Measurements from ENCODE around the gene PARPBP.
"Not testable (repeated sequence)": the region's sequence is repeated elsewhere in the genome, so short reads cannot be mapped to it uniquely, and the experiment has no call there.

The PARPBP gene

GRCh38 chr12:102114212-102114611 lies 5.8 kb upstream of the PARPBP start:
- H3K9me3 ChIP-seq (ENCODE audit: control insufficient read depth in 2 of 2, low read length in 2 of 2) = no peaks in the 10 kb centered on the region
- H3K27ac ChIP-seq (ENCODE audit: low read length) = no peak overlapping the region
- H3K4me1 ChIP-seq (ENCODE audit: control insufficient read depth, insufficient read depth, low read length) = no peaks in the 10 kb centered on the region
- H3K36me3 ChIP-seq (ENCODE audit: control insufficient read depth in 2 of 2, insufficient read depth in 2 of 2, low read length in 2 of 2) = peaks cover 5 to 10% of the 10 kb centered on the region in 2 donors
- no peak overlapping the region for H3K4me3 ChIP-seq (ENCODE audit: low read length in 2 of 2)
- H3K9ac ChIP-seq (ENCODE audit: low read length in 2 of 2) = no peak overlapping the region
- H3K27me3 ChIP-seq (ENCODE audit: control insufficient read depth in 1 of 2, insufficient read depth in 2 of 2, low read length in 2 of 2) = no peaks in the 10 kb centered on the region

GRCh38 chr12:102116392-102116791 lies 3.6 kb upstream of the PARPBP start:
- Histone ChIP-seq H3K4me1 (ENCODE audit: control insufficient read depth, insufficient read depth, low read length) (peaks cover 5% of the 10 kb centered on the region), H3K27ac (ENCODE audit: low read length) (no peak overlapping the region), H3K9me3 (ENCODE audit: control insufficient read depth in 2 of 2, low read length in 2 of 2) (no peaks in the 10 kb centered on the region), H3K4me3 (ENCODE audit: low read length in 2 of 2) (no peak overlapping the region), H3K9ac (ENCODE audit: low read length in 2 of 2) (no peak overlapping the region), H3K27me3 (ENCODE audit: control insufficient read depth in 1 of 2, insufficient read depth in 2 of 2, low read length in 2 of 2) (no peaks in the 10 kb centered on the region), H3K36me3 (ENCODE audit: control insufficient read depth in 2 of 2, insufficient read depth in 2 of 2, low read length in 2 of 2) (peaks cover 1 to 5% of the 10 kb centered on the region in 2 donors)

DNA sequence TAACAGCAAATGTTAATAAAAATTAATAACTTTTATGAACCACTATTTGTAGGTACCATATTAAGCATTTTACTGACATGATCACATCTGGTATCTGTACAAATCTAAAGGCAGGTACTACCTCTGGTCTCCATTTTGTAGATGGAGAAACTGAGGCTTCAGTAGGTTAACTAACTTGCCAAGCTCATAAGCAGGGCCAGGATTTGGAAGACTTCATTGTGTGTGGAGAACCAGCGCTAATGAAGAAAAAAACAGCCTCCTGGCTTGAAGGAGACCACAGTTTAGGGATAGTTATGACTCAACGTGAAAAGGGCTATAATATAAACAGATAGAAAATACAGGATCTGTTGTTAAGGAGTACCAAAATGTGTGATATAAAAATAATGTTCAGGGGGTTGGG lies 1.1 kb upstream of the PARPBP start:
- Histone ChIP-seq H3K36me3 (ENCODE audit: control insufficient read depth in 2 of 2, insufficient read depth in 2 of 2, low read length in 2 of 2) (peaks cover 0 to 3% of the 10 kb centered on the region in 2 donors), H3K9ac (ENCODE audit: low read length in 2 of 2) (no peak overlapping the region), H3K27ac (ENCODE audit: low read length) (no peak overlapping the region), H3K9me3 (ENCODE audit: control insufficient read depth in 2 of 2, low read length in 2 of 2) (no peaks in the 10 kb centered on the region), H3K4me1 (ENCODE audit: control insufficient read depth, insufficient read depth, low read length) (peaks cover 5% of the 10 kb centered on the region), H3K4me3 (ENCODE audit: low read length in 2 of 2) (peak overlapping the region; percentile 90 to 98), H3K27me3 (ENCODE audit: control insufficient read depth in 1 of 2, insufficient read depth in 2 of 2, low read length in 2 of 2) (no peaks in the 10 kb centered on the region)

- peaks cover 0 to 3% of the 10 kb centered on the region in 2 donors for H3K36me3 ChIP-seq (ENCODE audit: control insufficient read depth in 2 of 2, insufficient read depth in 2 of 2, low read length in 2 of 2)
- H3K4me1 ChIP-seq (ENCODE audit: control insufficient read depth, insufficient read depth, low read length) = peaks cover 5% of the 10 kb centered on the region
- no peaks in the 10 kb centered on the region for H3K27me3 ChIP-seq (ENCODE audit: control insufficient read depth in 1 of 2, insufficient read depth in 2 of 2, low read length in 2 of 2)
- peak overlapping the region; percentile 58 to 96 for H3K9ac ChIP-seq (ENCODE audit: low read length in 2 of 2)
- no peaks in the 10 kb centered on the region for H3K9me3 ChIP-seq (ENCODE audit: control insufficient read depth in 2 of 2, low read length in 2 of 2)
- H3K27ac ChIP-seq (ENCODE audit: low read length) = no peak overlapping the region
- H3K4me3 ChIP-seq (ENCODE audit: low read length in 2 of 2) = peak overlapping the region; percentile 90 to 98
These were observed 536 bp downstream of the PARPBP start for GRCh38 chr12:102120564-102120873.

GRCh38 chr12:102120886-102121285 lies 903 bp downstream of the PARPBP start:
- Histone ChIP-seq H3K9me3 (ENCODE audit: control insufficient read depth in 2 of 2, low read length in 2 of 2) (no peaks in the 10 kb centered on the region), H3K4me1 (ENCODE audit: control insufficient read depth, insufficient read depth, low read length) (peaks cover 5% of the 10 kb centered on the region), H3K4me3 (ENCODE audit: low read length in 2 of 2) (peak overlapping the region; percentile 90 to 98), H3K27me3 (ENCODE audit: control insufficient read depth in 1 of 2, insufficient read depth in 2 of 2, low read length in 2 of 2) (no peaks in the 10 kb centered on the region), H3K27ac (ENCODE audit: low read length) (no peak overlapping the region), H3K9ac (ENCODE audit: low read length in 2 of 2) (no peak overlapping the region), H3K36me3 (ENCODE audit: control insufficient read depth in 2 of 2, insufficient read depth in 2 of 2, low read length in 2 of 2) (peaks cover 0 to 3% of the 10 kb centered on the region in 2 donors)

GRCh38 chr12:102121328-102121727 lies 1.3 kb downstream of the PARPBP start:
- H3K27ac ChIP-seq (ENCODE audit: low read length); H3K9ac ChIP-seq (ENCODE audit: low read length in 2 of 2); H3K27me3 ChIP-seq (ENCODE audit: control insufficient read depth in 1 of 2, insufficient read depth in 2 of 2, low read length in 2 of 2); H3K4me3 ChIP-seq (ENCODE audit: low read length in 2 of 2); H3K36me3 ChIP-seq (ENCODE audit: control insufficient read depth in 2 of 2, insufficient read depth in 2 of 2, low read length in 2 of 2); H3K4me1 ChIP-seq (ENCODE audit: control insufficient read depth, insufficient read depth, low read length); H3K9me3 ChIP-seq (ENCODE audit: control insufficient read depth in 2 of 2, low read length in 2 of 2): not testable (repeated sequence)

DNA sequence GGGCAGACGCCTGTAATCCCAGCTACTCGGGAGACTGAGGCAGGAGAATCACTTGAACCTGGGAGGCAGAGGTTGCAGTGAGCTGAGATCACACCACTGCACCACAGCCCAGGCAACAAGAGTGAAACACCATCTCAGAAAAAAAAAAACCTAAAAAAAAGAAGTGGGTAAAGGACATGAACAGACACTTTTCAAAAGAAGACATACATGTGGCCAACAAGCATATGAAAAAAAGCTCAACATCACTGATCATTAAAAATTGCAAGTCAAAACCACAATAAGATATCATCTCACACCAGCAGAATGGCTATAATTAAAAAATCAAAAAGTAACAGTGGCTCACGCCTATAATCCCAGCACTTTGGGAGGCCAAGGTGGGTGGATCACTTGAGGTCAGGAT lies 10.7 kb downstream of the PARPBP start:
- not testable (repeated sequence) for H3K4me3 ChIP-seq (ENCODE audit: low read length in 2 of 2)

GRCh38 chr12:102131442-102131841 lies 11.5 kb downstream of the PARPBP start:
- not testable (repeated sequence) for H3K9me3 ChIP-seq (ENCODE audit: control insufficient read depth in 2 of 2, low read length in 2 of 2); H3K27ac ChIP-seq (ENCODE audit: low read length); H3K36me3 ChIP-seq (ENCODE audit: control insufficient read depth in 2 of 2, insufficient read depth in 2 of 2, low read length in 2 of 2); H3K4me3 ChIP-seq (ENCODE audit: low read length in 2 of 2); H3K4me1 ChIP-seq (ENCODE audit: control insufficient read depth, insufficient read depth, low read length); H3K9ac ChIP-seq (ENCODE audit: low read length in 2 of 2); H3K27me3 ChIP-seq (ENCODE audit: control insufficient read depth in 1 of 2, insufficient read depth in 2 of 2, low read length in 2 of 2)

More for the DNA sequence above, 10.7 kb downstream of the PARPBP start:
- not testable (repeated sequence) for H3K27ac ChIP-seq (ENCODE audit: low read length); H3K9me3 ChIP-seq (ENCODE audit: control insufficient read depth in 2 of 2, low read length in 2 of 2); H3K36me3 ChIP-seq (ENCODE audit: control insufficient read depth in 2 of 2, insufficient read depth in 2 of 2, low read length in 2 of 2); H3K4me1 ChIP-seq (ENCODE audit: control insufficient read depth, insufficient read depth, low read length); H3K27me3 ChIP-seq (ENCODE audit: control insufficient read depth in 1 of 2, insufficient read depth in 2 of 2, low read length in 2 of 2); H3K9ac ChIP-seq (ENCODE audit: low read length in 2 of 2)

DNA sequence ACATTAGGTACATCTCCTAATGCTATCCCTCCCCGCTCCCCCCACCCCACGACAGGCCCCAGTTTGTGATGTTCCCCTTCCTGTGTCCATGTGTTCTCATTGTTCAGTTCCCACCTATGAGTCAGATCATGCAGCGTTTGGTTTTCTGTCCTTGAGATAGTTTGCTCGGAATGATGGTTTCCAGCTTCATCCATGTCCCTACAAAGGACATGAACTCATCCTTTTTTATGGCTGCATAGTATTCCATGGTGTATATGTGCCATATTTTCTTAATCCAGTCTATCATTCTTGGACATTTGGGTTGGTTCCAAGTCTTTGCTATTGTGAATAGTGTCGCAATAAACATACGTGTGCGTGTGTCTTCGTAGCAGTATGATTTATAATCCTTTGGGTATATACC lies 17.6 kb downstream of the PARPBP start:
- not testable (repeated sequence) for H3K27ac ChIP-seq (ENCODE audit: low read length); H3K36me3 ChIP-seq (ENCODE audit: control insufficient read depth in 2 of 2, insufficient read depth in 2 of 2, low read length in 2 of 2); H3K4me3 ChIP-seq (ENCODE audit: low read length in 2 of 2); H3K9ac ChIP-seq (ENCODE audit: low read length in 2 of 2); H3K4me1 ChIP-seq (ENCODE audit: control insufficient read depth, insufficient read depth, low read length); H3K27me3 ChIP-seq (ENCODE audit: control insufficient read depth in 1 of 2, insufficient read depth in 2 of 2, low read length in 2 of 2); H3K9me3 ChIP-seq (ENCODE audit: control insufficient read depth in 2 of 2, low read length in 2 of 2)

- not testable (repeated sequence) for H3K4me1 ChIP-seq (ENCODE audit: control insufficient read depth, insufficient read depth, low read length); H3K9ac ChIP-seq (ENCODE audit: low read length in 2 of 2); H3K9me3 ChIP-seq (ENCODE audit: control insufficient read depth in 2 of 2, low read length in 2 of 2); H3K27ac ChIP-seq (ENCODE audit: low read length); H3K36me3 ChIP-seq (ENCODE audit: control insufficient read depth in 2 of 2, insufficient read depth in 2 of 2, low read length in 2 of 2); H3K4me3 ChIP-seq (ENCODE audit: low read length in 2 of 2); H3K27me3 ChIP-seq (ENCODE audit: control insufficient read depth in 1 of 2, insufficient read depth in 2 of 2, low read length in 2 of 2)
These were observed 22.9 kb downstream of the PARPBP start for GRCh38 chr12:102142866-102143373.

DNA sequence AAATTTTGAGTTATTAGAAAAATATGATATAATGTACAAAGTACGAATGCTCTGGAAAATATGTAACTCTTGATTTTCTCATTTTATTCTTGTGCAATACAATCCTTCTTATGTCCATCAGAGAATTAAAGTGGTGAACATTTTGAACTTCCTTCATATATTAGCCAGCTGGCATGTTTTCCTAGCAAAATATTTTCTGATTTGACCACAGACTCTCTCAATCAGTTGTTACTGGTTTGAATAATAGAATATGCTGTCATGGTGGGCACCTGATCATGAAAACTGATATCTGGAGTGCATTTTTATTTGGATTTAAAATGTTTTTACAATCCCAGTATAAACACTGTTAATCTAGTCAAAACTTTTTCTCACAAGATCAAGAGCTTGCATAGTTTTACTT lies 24.2 kb downstream of the PARPBP start:
- H3K27ac ChIP-seq (ENCODE audit: low read length) = no peak overlapping the region
- H3K36me3 ChIP-seq (ENCODE audit: control insufficient read depth in 2 of 2, insufficient read depth in 2 of 2, low read length in 2 of 2) = no peaks in the 10 kb centered on the region
- H3K9me3 ChIP-seq (ENCODE audit: control insufficient read depth in 2 of 2, low read length in 2 of 2) = no peaks in the 10 kb centered on the region

More for the DNA sequence above, 24.2 kb downstream of the PARPBP start:
- Histone ChIP-seq H3K4me3 (ENCODE audit: low read length in 2 of 2) (no peak overlapping the region), H3K9ac (ENCODE audit: low read length in 2 of 2) (no peak overlapping the region), H3K27me3 (ENCODE audit: control insufficient read depth in 1 of 2, insufficient read depth in 2 of 2, low read length in 2 of 2) (no peaks in the 10 kb centered on the region), H3K4me1 (ENCODE audit: control insufficient read depth, insufficient read depth, low read length) (no peaks in the 10 kb centered on the region)
